Measurements from ENCODE around the gene TRAP1. TPM values are rescaled to one million over a fixed set of nuclear protein-coding genes. Genes with fewer than 3 reads are reported as not detected.

The TRAP1 gene
- total and polyA plus RNA-seq, 2 experiments from 2014 or later: 62.3 to 80.5 TPM

DNA sequence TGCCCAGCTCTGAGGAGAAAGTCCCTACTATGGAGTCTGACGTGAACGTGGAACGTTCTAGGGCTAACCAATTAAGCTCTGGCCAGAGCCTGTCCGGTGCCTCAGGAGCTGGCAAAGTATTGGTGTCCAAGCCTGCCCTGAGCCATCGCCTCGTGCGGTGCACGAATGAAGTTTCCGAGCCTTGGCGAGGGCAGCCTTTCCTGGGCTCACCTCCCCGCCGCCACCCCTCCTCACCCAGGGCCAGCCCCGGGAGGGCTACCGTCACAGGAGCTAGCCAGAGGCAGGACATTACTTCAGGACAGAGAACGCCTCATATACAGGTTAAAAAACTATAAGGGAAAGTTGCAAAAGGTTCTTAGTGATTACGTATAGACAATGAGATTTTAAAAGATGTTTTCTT is 23.6 kb upstream of the TRAP1 start:
- peaks cover 19% of the 10 kb centered on the region for H3K79me2 ChIP-seq
- H3K4me1 ChIP-seq (ENCODE audit: insufficient read depth): no peaks in the 10 kb centered on the region
- no peak overlapping the region for H2AFZ ChIP-seq
- WGBS (ENCODE audit: low lambda C conversion rate, missing lambda C conversion rate): 97% methylated on average over 16 of the region's 16 CpGs
- H3K9me2 ChIP-seq (replicated peaks; ENCODE audit: insufficient read depth): no peaks in the 10 kb centered on the region
- no peak overlapping the region for H3K4me2 ChIP-seq
- no peak overlapping the region for H3K27ac ChIP-seq
- H3K9me3 ChIP-seq (ENCODE audit: low read depth): no peaks in the 10 kb centered on the region
- H3K36me3 ChIP-seq (replicated peaks; ENCODE audit: insufficient read depth, low read depth): no peaks in the 10 kb centered on the region
- H3K27me3 ChIP-seq: no peaks in the 10 kb centered on the region
- no peaks in the 10 kb centered on the region for H4K20me1 ChIP-seq (ENCODE audit: insufficient read depth, poor library complexity, severe bottlenecking)
- DNase-seq (ENCODE audit: low spot score): no peak
- no peak overlapping the region for H3K4me3 ChIP-seq
- TF ChIP-seq EZH2phosphoT487 (IDR thresholded peaks at IDR 0.05; ENCODE audit: low read depth, severe bottlenecking, unreplicated experiment) (no peak), EZH2 (IDR thresholded peaks at IDR 0.05; ENCODE audit: borderline replicate concordance) (no peak)
- TF ChIP-seq, protein P1, sequence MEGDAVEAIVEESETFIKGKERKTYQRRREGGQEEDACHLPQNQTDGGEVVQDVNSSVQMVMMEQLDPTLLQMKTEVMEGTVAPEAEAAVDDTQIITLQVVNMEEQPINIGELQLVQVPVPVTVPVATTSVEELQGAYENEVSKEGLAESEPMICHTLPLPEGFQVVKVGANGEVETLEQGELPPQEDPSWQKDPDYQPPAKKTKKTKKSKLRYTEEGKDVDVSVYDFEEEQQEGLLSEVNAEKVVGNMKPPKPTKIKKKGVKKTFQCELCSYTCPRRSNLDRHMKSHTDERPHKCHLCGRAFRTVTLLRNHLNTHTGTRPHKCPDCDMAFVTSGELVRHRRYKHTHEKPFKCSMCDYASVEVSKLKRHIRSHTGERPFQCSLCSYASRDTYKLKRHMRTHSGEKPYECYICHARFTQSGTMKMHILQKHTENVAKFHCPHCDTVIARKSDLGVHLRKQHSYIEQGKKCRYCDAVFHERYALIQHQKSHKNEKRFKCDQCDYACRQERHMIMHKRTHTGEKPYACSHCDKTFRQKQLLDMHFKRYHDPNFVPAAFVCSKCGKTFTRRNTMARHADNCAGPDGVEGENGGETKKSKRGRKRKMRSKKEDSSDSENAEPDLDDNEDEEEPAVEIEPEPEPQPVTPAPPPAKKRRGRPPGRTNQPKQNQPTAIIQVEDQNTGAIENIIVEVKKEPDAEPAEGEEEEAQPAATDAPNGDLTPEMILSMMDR (IDR thresholded peaks at IDR 0.05; ENCODE audit: poor library complexity): no peak

DNA sequence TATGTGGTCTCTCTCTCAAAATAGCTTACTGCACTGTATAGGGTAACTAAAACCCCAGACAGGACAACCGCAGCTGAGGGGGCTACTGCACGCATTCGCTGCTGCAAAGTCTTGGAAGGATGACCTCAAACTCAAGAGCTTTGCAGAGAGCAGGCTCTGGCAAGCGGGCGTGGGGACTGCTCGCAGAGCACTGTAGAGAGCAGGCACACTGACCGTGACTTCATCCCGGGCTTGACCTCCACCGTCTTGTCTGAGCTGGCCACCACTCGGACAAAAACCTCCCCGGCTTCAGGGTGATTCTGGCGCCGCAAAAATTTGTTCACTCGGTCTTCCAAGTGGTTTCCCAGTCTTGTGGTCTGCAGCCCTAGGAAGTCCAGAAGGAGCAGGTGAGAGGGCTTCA is 22.9 kb upstream of the TRAP1 start:
- no peak overlapping the region for H3K4me2 ChIP-seq
- H3K9me2 ChIP-seq (replicated peaks; ENCODE audit: insufficient read depth): no peaks in the 10 kb centered on the region
- no peaks in the 10 kb centered on the region for H3K27me3 ChIP-seq
- no peak overlapping the region for H3K4me3 ChIP-seq
- H4K20me1 ChIP-seq (ENCODE audit: insufficient read depth, poor library complexity, severe bottlenecking): no peaks in the 10 kb centered on the region
- TF ChIP-seq, protein P1 (IDR thresholded peaks at IDR 0.05; ENCODE audit: poor library complexity): no peak
- TF ChIP-seq EZH2phosphoT487 (IDR thresholded peaks at IDR 0.05; ENCODE audit: low read depth, severe bottlenecking, unreplicated experiment) (no peak), EZH2 (IDR thresholded peaks at IDR 0.05; ENCODE audit: borderline replicate concordance) (no peak)
- WGBS (ENCODE audit: low lambda C conversion rate, missing lambda C conversion rate): 96% methylated on average over 14 of the region's 14 CpGs
- no peaks in the 10 kb centered on the region for H3K36me3 ChIP-seq (replicated peaks; ENCODE audit: insufficient read depth, low read depth)
- peaks cover 24% of the 10 kb centered on the region for H3K79me2 ChIP-seq
- no peak overlapping the region for H3K27ac ChIP-seq
- no peak overlapping the region for H2AFZ ChIP-seq
- no peak for DNase-seq (ENCODE audit: low spot score)
- H3K9me3 ChIP-seq (ENCODE audit: low read depth): no peaks in the 10 kb centered on the region
- H3K4me1 ChIP-seq (ENCODE audit: insufficient read depth): no peaks in the 10 kb centered on the region

DNA sequence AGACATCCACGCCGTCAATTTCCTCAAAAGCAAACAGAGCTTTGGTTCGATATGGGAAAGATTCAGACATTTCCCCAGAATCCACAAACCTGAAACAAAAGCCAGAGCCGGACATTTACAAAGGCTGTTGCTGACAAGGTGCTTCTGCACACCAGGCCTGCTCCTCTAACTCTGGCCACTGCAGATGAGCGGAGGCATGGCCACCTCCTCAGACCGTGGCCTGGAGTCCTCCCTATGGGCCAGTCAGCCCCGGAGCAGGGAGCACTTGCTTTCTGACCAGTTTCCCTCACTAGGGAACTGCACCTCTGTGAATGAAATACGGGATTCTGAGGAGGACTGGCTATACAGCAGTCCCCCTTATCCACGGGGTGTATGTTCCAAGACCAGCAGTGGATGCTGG is 22.3 kb upstream of the TRAP1 start:
- DNase-seq (ENCODE audit: low spot score): no peak
- Histone ChIP-seq H3K4me2 (no peak overlapping the region), H2AFZ (no peak overlapping the region), H3K27ac (no peak overlapping the region), H3K9me3 (ENCODE audit: low read depth) (no peaks in the 10 kb centered on the region), H3K36me3 (replicated peaks; ENCODE audit: insufficient read depth, low read depth) (no peaks in the 10 kb centered on the region), H3K4me3 (no peak overlapping the region), H3K4me1 (ENCODE audit: insufficient read depth) (no peaks in the 10 kb centered on the region), H3K27me3 (no peaks in the 10 kb centered on the region), H4K20me1 (ENCODE audit: insufficient read depth, poor library complexity, severe bottlenecking) (no peaks in the 10 kb centered on the region), H3K79me2 (peaks cover 24% of the 10 kb centered on the region), H3K9me2 (replicated peaks; ENCODE audit: insufficient read depth) (no peaks in the 10 kb centered on the region)
- WGBS (ENCODE audit: low lambda C conversion rate, missing lambda C conversion rate): 94% methylated on average over 9 of the region's 9 CpGs
- TF ChIP-seq, protein P1 (IDR thresholded peaks at IDR 0.05; ENCODE audit: poor library complexity): no peak
- TF ChIP-seq EZH2 (IDR thresholded peaks at IDR 0.05; ENCODE audit: borderline replicate concordance) (no peak), EZH2phosphoT487 (IDR thresholded peaks at IDR 0.05; ENCODE audit: low read depth, severe bottlenecking, unreplicated experiment) (no peak)

DNA sequence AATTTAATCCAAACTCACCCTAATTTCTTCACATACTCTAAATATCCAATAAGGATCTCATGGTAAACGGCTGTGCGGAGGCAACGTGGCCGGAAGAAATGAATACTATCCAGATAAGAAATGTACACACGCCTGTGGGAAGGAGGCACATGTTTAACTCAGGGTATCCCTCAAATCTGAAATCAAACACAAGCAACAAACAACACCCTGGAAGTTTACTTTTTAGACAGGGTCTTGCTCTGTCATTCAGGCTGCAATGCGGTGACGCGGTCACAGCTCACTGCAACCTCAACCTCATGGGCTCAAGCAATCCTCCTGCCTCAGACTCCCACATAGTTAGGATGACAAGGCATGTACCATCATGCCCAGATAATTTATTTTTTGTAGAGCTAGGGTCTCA is 21.2 kb upstream of the TRAP1 start:
- H3K79me2 ChIP-seq: peaks cover 21% of the 10 kb centered on the region
- H3K4me3 ChIP-seq: no peak overlapping the region
- WGBS (ENCODE audit: low lambda C conversion rate, missing lambda C conversion rate): 86% methylated on average over 8 of the region's 8 CpGs
- H3K4me2 ChIP-seq: no peak overlapping the region
- no peaks in the 10 kb centered on the region for H3K9me3 ChIP-seq (ENCODE audit: low read depth)
- H3K9me2 ChIP-seq (replicated peaks; ENCODE audit: insufficient read depth): no peaks in the 10 kb centered on the region
- no peak overlapping the region for H3K27ac ChIP-seq
- no peak overlapping the region for H2AFZ ChIP-seq
- H3K4me1 ChIP-seq (ENCODE audit: insufficient read depth): no peaks in the 10 kb centered on the region
- H3K36me3 ChIP-seq (replicated peaks; ENCODE audit: insufficient read depth, low read depth): no peaks in the 10 kb centered on the region
- TF ChIP-seq, protein P1 (IDR thresholded peaks at IDR 0.05; ENCODE audit: poor library complexity): no peak
- TF ChIP-seq EZH2 (IDR thresholded peaks at IDR 0.05; ENCODE audit: borderline replicate concordance): no peak
- TF ChIP-seq EZH2phosphoT487 (IDR thresholded peaks at IDR 0.05; ENCODE audit: low read depth, severe bottlenecking, unreplicated experiment): no peak
- no peaks in the 10 kb centered on the region for H4K20me1 ChIP-seq (ENCODE audit: insufficient read depth, poor library complexity, severe bottlenecking)
- DNase-seq (ENCODE audit: low spot score): no peak
- no peaks in the 10 kb centered on the region for H3K27me3 ChIP-seq

Data from hepatocyte (in vitro differentiated cells).